Ecto neural progenitor cell (in vitro differentiated cells): ENCODE measurements around the gene NISCH.
A peak's percentile ranks its signal among the peaks of the same experiment; 100 is the strongest.

ENCODE experiments used
- DNase-seq: peaks from one replicate; pipeline ENCODE4 v3.0.0-alpha.2; 2018; ENCODE audit warnings: low spot score

Gene NISCH

GRCh38 chr3:52455283-52456168 lies at the start of gene NISCH:
TSS of gene NISCH (plus strand) at chr3:52455604. CDS start at chr3:52455642, 38 bp downstream.
- peak; percentile 91 for DNase-seq

GRCh38 chr3:52406231-52406661 lies 49.2 kb upstream of the NISCH start:
- DNase-seq = no peak

GRCh38 chr3:52406791-52407510 lies 48.5 kb upstream of the NISCH start:
- DNase-seq = no peak

GRCh38 chr3:52407779-52408178 lies 47.6 kb upstream of the NISCH start:
- DNase-seq = no peak

- DNase-seq = no peak
Observed at GRCh38 chr3:52408466-52408865, 46.9 kb upstream of the NISCH start.

- DNase-seq = no peak
Observed at GRCh38 chr3:52415800-52416199, 39.6 kb upstream of the NISCH start.

GRCh38 chr3:52420388-52420787 lies 35.0 kb upstream of the NISCH start:
- DNase-seq = no peak

- no peak for DNase-seq
Observed at GRCh38 chr3:52422669-52423068, 32.7 kb upstream of the NISCH start.

- DNase-seq = no peak
Observed at GRCh38 chr3:52423173-52423572, 32.2 kb upstream of the NISCH start.

- DNase-seq = no peak
Observed at GRCh38 chr3:52428151-52429005, 27.0 kb upstream of the NISCH start.

- DNase-seq = no peak
Observed at GRCh38 chr3:52429031-52429430, 26.4 kb upstream of the NISCH start.

GRCh38 chr3:52429779-52430415 lies 25.5 kb upstream of the NISCH start:
- no peak for DNase-seq

- no peak for DNase-seq
Observed at GRCh38 chr3:52430416-52430810, 25.0 kb upstream of the NISCH start.

GRCh38 chr3:52431459-52432223 lies 23.8 kb upstream of the NISCH start:
- no peak for DNase-seq

GRCh38 chr3:52432225-52432624 lies 23.2 kb upstream of the NISCH start:
- DNase-seq = no peak

GRCh38 chr3:52432691-52433141 lies 22.7 kb upstream of the NISCH start:
- DNase-seq = no peak

GRCh38 chr3:52433328-52433995 lies 21.9 kb upstream of the NISCH start:
- peak; percentile 63 for DNase-seq

- no peak for DNase-seq
Observed at GRCh38 chr3:52433996-52434479, 21.4 kb upstream of the NISCH start.

GRCh38 chr3:52434491-52435115 lies 20.8 kb upstream of the NISCH start:
- DNase-seq = no peak
